GM12878 (cell line): ENCODE measurements around the gene APOBEC3H. TPM values are rescaled to one million over a fixed set of nuclear protein-coding genes. Genes with fewer than 3 reads are reported as not detected.

ENCODE experiments used
- BMI1 ChIP-seq: fragments of 450-650 bp; IDR thresholded peaks from 2 replicates; pipeline ENCODE4 v1.6.1; 2016; ENCODE audit warnings: mild to moderate bottlenecking, moderate library complexity, borderline replicate concordance
- CUX1 ChIP-seq: IDR thresholded peaks from 2 replicates; pipeline ENCODE4 v1.6.1; 2012; ENCODE audit warnings: improper control_type of control experiment, low read depth, low read length; ENCODE audit not compliant: insufficient replicate concordance
- IRF4 ChIP-seq: IDR thresholded peaks from 2 replicates; pipeline ENCODE4 v1.6.1; 2011; ENCODE audit warnings: low read depth, low read length
- MYB ChIP-seq: fragments of 150-350 bp; IDR thresholded peaks from 2 replicates; pipeline ENCODE4 v1.6.1; 2014; ENCODE audit warnings: mild to moderate bottlenecking, low read depth, low read length, borderline replicate concordance
- MYC ChIP-seq: IDR thresholded peaks from 2 replicates; pipeline ENCODE4 v1.6.1; 2011; ENCODE audit warnings: mild to moderate bottlenecking, low read length, moderate library complexity, inconsistent platforms; ENCODE audit not compliant: insufficient read depth, insufficient replicate concordance, insufficient read length, severe bottlenecking
- NR2F1 ChIP-seq: fragments of 450-650 bp; conservative IDR thresholded peaks from 2 replicates; pipeline ENCODE4 v1.6.1; 2017; ENCODE audit warnings: mild to moderate bottlenecking
- POLR2AphosphoS5 ChIP-seq: IDR thresholded peaks from 2 replicates; pipeline ENCODE4 v1.6.1; 2011; ENCODE audit warnings: mild to moderate bottlenecking, low read length, inconsistent platforms
- STAT1 ChIP-seq: fragments of 450-650 bp; conservative IDR thresholded peaks from 2 replicates; pipeline ENCODE4 v1.6.1; 2014; ENCODE audit warnings: antibody characterized with exemption, mild to moderate bottlenecking
- SUPT20H ChIP-seq: IDR thresholded peaks from 2 replicates; pipeline ENCODE4 v1.6.1; 2011; ENCODE audit warnings: low read depth, mild to moderate bottlenecking, low read length, moderate library complexity, borderline replicate concordance; ENCODE audit not compliant: control insufficient read depth
- ZNF217 ChIP-seq: fragments of 450-650 bp; IDR thresholded peaks from 2 replicates; pipeline ENCODE4 v1.6.1; 2017; ENCODE audit warnings: antibody characterized with exemption, mild to moderate bottlenecking
- polyA plus RNA-seq, 11 experiments: library from polyadenylated mRNA; depleted of rRNA in 4 of 11; unstranded in 6 of 11; stranded (reverse) in 5 of 11; fragments of >200 nt; fragmentation: Nextera tagmentation in 4 of 11; fragmentation: Illumina TruSeq in 1 of 11; extraction: Ambion mirVana in 4 of 11; extraction: Trizol in 1 of 11; gene quantifications; 1 replicate in 1 of 11; 2 replicates in 10 of 11; pipeline versions ENCODE4 v1.2.1 to v1.2.3, GENCODE V29; 2011 to 2016; ENCODE audit warnings: inconsistent platforms in 2 of 11, missing spikeins in 2 of 11, low read depth in 1 of 11
- total RNA-seq, 4 experiments: library from RNA; depleted of rRNA in 3 of 4; stranded (reverse); fragments of >200 nt in 3 of 4; fragmentation: Illumina TruSeq in 1 of 4; extraction: Trizol in 1 of 4; gene quantifications; 2 replicates each; pipeline versions ENCODE4 v1.2.1 to v1.2.3, GENCODE V29; 2013 to 2021

APOBEC3H gene
- total and polyA plus RNA-seq, 10 of the 15 experiments (the other 5 are each of a cell fraction or from before 2014, with no cell fraction given) = 7.5 to 23.0 (median 14.8) TPM

GRCh38 chr22:39132871-39133524 is 36.0 kb downstream of the APOBEC3H start (continued):
- TF ChIP-seq MYC (no peak), NR2F1 (no peak), SUPT20H (no peak), MYB (no peak), ZNF217 (no peak), POLR2AphosphoS5 (no peak), IRF4 (no peak), BMI1 (no peak), STAT1 (no peak), CUX1 (no peak)
